CD4-positive, alpha-beta T cell treated with Interleukin-15 for 4 hours (primary cell): ENCODE data around the gene DHX36.

Source experiments
- DNase-seq: peaks from one replicate; pipeline ENCODE4 v3.0.0-alpha.2; 2020; ENCODE audit warnings: low spot score

DHX36 gene

DNA sequence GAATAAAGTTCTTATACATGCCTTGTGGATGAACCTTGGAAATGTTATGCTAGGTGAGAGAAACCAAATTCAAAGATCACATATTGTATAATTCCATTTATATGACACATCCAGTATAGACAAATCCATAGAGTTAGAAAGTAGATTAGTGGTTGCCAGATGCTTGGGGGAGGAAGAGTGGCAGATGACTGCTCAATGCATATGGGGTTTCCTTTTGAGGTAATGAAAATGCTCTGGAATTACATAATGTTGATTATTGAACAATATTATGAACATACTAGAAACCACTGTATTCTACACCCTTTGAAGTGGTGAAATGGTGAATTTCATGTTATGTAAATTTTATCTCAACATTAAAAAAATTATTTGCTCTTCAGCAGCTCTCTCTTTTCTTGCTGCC lies 100.8 kb downstream of the DHX36 start:
- no peak for DNase-seq
